WTC11 (cell line): ENCODE measurements around the gene RTP5. TPM values are rescaled to one million over a fixed set of nuclear protein-coding genes. Genes with fewer than 3 reads are reported as not detected.

Source experiments
- ATAC-seq: fragments of 200-7000 bp; cut with Tn5 transposase; 2 replicates; pipeline ENCODE4 v1.10.0; 2021; ENCODE audit warnings: mild to moderate bottlenecking, moderate library complexity
- CTCF ChIA-PET: fragments of 300-600 bp; sonication (Branson Sonifier 250); formaldehyde crosslinking; loops from one replicate; lab custom pipeline; 2021; ENCODE audit warnings: antibody characterized with exemption; lab: Charles Lee
- POLR2A ChIA-PET: fragments of 350-600 bp; sonication (Branson Sonifier 250); formaldehyde crosslinking; loops from one replicate; lab custom pipeline; 2021; ENCODE audit warnings: antibody characterized with exemption; lab: Charles Lee
- DNase-seq: peaks from one replicate; pipeline ENCODE4 v3.0.0; 2021; ENCODE audit warnings: low spot score
- H3K27ac Mint-ChIP-seq: 2 replicates; pipeline ENCODE4 v1.8.0; 2021; ENCODE audit warnings: mixed read lengths
- H3K27me3 Mint-ChIP-seq: 2 replicates; pipeline ENCODE4 v1.8.0; 2021; ENCODE audit warnings: low read depth, mild to moderate bottlenecking, moderate library complexity, mixed read lengths
- H3K36me3 Mint-ChIP-seq: 2 replicates; pipeline ENCODE4 v1.8.0; 2021; ENCODE audit warnings: mixed read lengths
- H3K4me1 Mint-ChIP-seq: 2 replicates; pipeline ENCODE4 v1.8.0; 2022; ENCODE audit warnings: mixed read lengths
- H3K4me3 Mint-ChIP-seq: 2 replicates; pipeline ENCODE4 v1.8.0; 2021; ENCODE audit warnings: mild to moderate bottlenecking, moderate library complexity, mixed read lengths
- H3K9me3 Mint-ChIP-seq: 2 replicates; pipeline ENCODE4 v1.8.0; 2021; ENCODE audit warnings: mixed read lengths
- CBFB ChIP-seq: sonication (generic); formaldehyde crosslinking; IDR thresholded peaks from 2 replicates; pipeline ENCODE4 v1.8.1; 2022; ENCODE audit warnings: mild to moderate bottlenecking, low read depth, missing genetic modification reagents
- ERG ChIP-seq: fragments of 250-450 bp; sonication (Bioruptor Pico); IDR thresholded peaks from 2 replicates; pipeline ENCODE4 v1.8.0; 2021; ENCODE audit warnings: mild to moderate bottlenecking
- FOXK1 ChIP-seq: sonication (generic); formaldehyde crosslinking; IDR thresholded peaks from 2 replicates; pipeline ENCODE4 v1.8.0; 2022; ENCODE audit warnings: mild to moderate bottlenecking, moderate library complexity, missing genetic modification reagents
- HMGA2 ChIP-seq: fragments of 250-450 bp; sonication (Bioruptor Pico); IDR thresholded peaks from 2 replicates; pipeline ENCODE4 v1.4.0; 2021; ENCODE audit warnings: mild to moderate bottlenecking, moderate library complexity
- KAT7 ChIP-seq: sonication (generic); formaldehyde crosslinking; IDR thresholded peaks from 2 replicates; pipeline ENCODE4 v1.8.1; 2023; ENCODE audit warnings: missing genetic modification reagents, mild to moderate bottlenecking, borderline replicate concordance
- MYBL2 ChIP-seq: sonication (generic); formaldehyde crosslinking; IDR thresholded peaks from 2 replicates; pipeline ENCODE4 v1.8.1; 2023; ENCODE audit warnings: mild to moderate bottlenecking, moderate library complexity, missing genetic modification reagents
- NFYB ChIP-seq: sonication (generic); formaldehyde crosslinking; conservative IDR thresholded peaks from 2 replicates; pipeline ENCODE4 v1.8.0; 2022; ENCODE audit warnings: low read depth, missing genetic modification reagents
- NR2C2 ChIP-seq: sonication (generic); formaldehyde crosslinking; IDR thresholded peaks from 2 replicates; pipeline ENCODE4 v1.8.0; 2022; ENCODE audit warnings: mild to moderate bottlenecking, missing genetic modification reagents
- NR3C1 ChIP-seq: sonication (generic); formaldehyde crosslinking; conservative IDR thresholded peaks from 2 replicates; pipeline ENCODE4 v1.8.1; 2023; ENCODE audit warnings: low read depth, mild to moderate bottlenecking, missing genetic modification reagents
- PRRX2 ChIP-seq: fragments of 250-450 bp; sonication (Bioruptor Pico); IDR thresholded peaks from 2 replicates; pipeline ENCODE4 v1.8.0; 2021; ENCODE audit warnings: mild to moderate bottlenecking
- RELA ChIP-seq: sonication (generic); formaldehyde crosslinking; IDR thresholded peaks from 2 replicates; pipeline ENCODE4 v1.8.1; 2022; ENCODE audit warnings: missing genetic modification reagents, mild to moderate bottlenecking, borderline replicate concordance
- SMAD3 ChIP-seq: sonication (generic); formaldehyde crosslinking; IDR thresholded peaks from 2 replicates; pipeline ENCODE4 v1.8.0; 2022; ENCODE audit warnings: missing genetic modification reagents, mild to moderate bottlenecking, borderline replicate concordance
- SOX15 ChIP-seq: fragments of 250-450 bp; sonication (Bioruptor Pico); IDR thresholded peaks from 2 replicates; pipeline ENCODE4 v1.9.0; 2021; ENCODE audit warnings: mild to moderate bottlenecking
- STAT6 ChIP-seq: sonication (generic); formaldehyde crosslinking; conservative IDR thresholded peaks from 2 replicates; pipeline ENCODE4 v1.8.1; 2023; ENCODE audit warnings: mild to moderate bottlenecking, low read depth, missing genetic modification reagents, moderate library complexity
- ZBTB43 ChIP-seq: sonication (generic); formaldehyde crosslinking; IDR thresholded peaks from 2 replicates; pipeline ENCODE4 v1.8.1; 2023; ENCODE audit warnings: mild to moderate bottlenecking, missing genetic modification reagents
- ZNF138 ChIP-seq: sonication (generic); formaldehyde crosslinking; conservative IDR thresholded peaks from 2 replicates; pipeline ENCODE4 v1.8.1; 2022; ENCODE audit warnings: mild to moderate bottlenecking, moderate library complexity, missing genetic modification reagents
- ZNF281 ChIP-seq: sonication (generic); formaldehyde crosslinking; IDR thresholded peaks from 2 replicates; pipeline ENCODE4 v1.8.0; 2023; ENCODE audit warnings: mild to moderate bottlenecking, missing genetic modification reagents
- ZNF396 ChIP-seq: fragments of 250-450 bp; sonication (Bioruptor Pico); IDR thresholded peaks from 2 replicates; pipeline ENCODE4 v1.8.0; 2021; ENCODE audit warnings: mild to moderate bottlenecking, moderate library complexity, borderline replicate concordance
- ZNF425 ChIP-seq: fragments of 250-450 bp; sonication (Bioruptor Pico); conservative IDR thresholded peaks from 2 replicates; pipeline ENCODE4 v1.9.0; 2021; ENCODE audit warnings: mild to moderate bottlenecking
- ZSCAN18 ChIP-seq: fragments of 250-450 bp; sonication (Bioruptor Pico); IDR thresholded peaks from 2 replicates; pipeline ENCODE4 v2.1.2; 2022; ENCODE audit warnings: mild to moderate bottlenecking, moderate library complexity
- total RNA-seq: library from RNA; stranded (reverse); gene quantifications from 3 replicates; pipeline ENCODE4 v1.2.3, GENCODE V29; 2021

RTP5 gene
- total RNA-seq, 1 experiment from 2014 or later, result not detected

- TF ChIP-seq ZSCAN18 (CRISPR knock-in tag), result no peak
- no peak for TF ChIP-seq ZNF281 (CRISPR knock-in tag)
- TF ChIP-seq FOXK1 (CRISPR knock-in tag), result no peak
- TF ChIP-seq NR2C2 (CRISPR knock-in tag), result no peak
- TF ChIP-seq ZNF396, result no peak
- no peak for TF ChIP-seq KAT7
These were observed 40.2 kb downstream of the RTP5 start (continued) for GRCh38 chr2:241909769-241910168.

GRCh38 chr2:241910604-241911520, 41.3 kb downstream of the RTP5 start:
- peak; percentile 49 for ATAC-seq
- no peaks in the 10 kb centered on the region for H3K9me3 Mint-ChIP-seq
- ChIA-PET POLR2A (no interaction called here), CTCF (interaction anchor here (1.3 kb wide), 1 partner anchor 40 kb away, joined by 6 read pairs; no protein-coding TSS in a partner anchor)
- peaks cover 37% of the 10 kb centered on the region for H3K4me1 Mint-ChIP-seq
- no peak overlapping the region for H3K4me3 Mint-ChIP-seq
- no peak for DNase-seq
- no peaks in the 10 kb centered on the region for H3K36me3 Mint-ChIP-seq
- peak overlapping the region; percentile 66 for H3K27ac Mint-ChIP-seq
- no peaks in the 10 kb centered on the region; the same call in 1 of the 2 replicates for H3K27me3 Mint-ChIP-seq
- TF ChIP-seq ERG (CRISPR knock-in tag) (no peak), SOX15 (CRISPR knock-in tag) (no peak), HMGA2 (CRISPR knock-in tag) (no peak), STAT6 (CRISPR knock-in tag) (no peak), CBFB (CRISPR knock-in tag) (no peak), NR3C1 (no peak), MYBL2 (CRISPR knock-in tag) (no peak), PRRX2 (CRISPR knock-in tag) (no peak), ZBTB43 (CRISPR knock-in tag) (no peak), NFYB (CRISPR knock-in tag) (no peak), ZNF425 (CRISPR knock-in tag) (no peak), SMAD3 (CRISPR knock-in tag) (no peak), RELA (CRISPR knock-in tag) (no peak), ZNF138 (CRISPR knock-in tag) (no peak)
